Measurements from ENCODE around the gene RGS3.

Gene RGS3

GRCh38 chr9:113522858-113523257, 59.3 kb downstream of the RGS3 start:
- TF ChIP-seq TEAD4 (IDR thresholded peaks at IDR 0.05) (no peak), EGR1 (IDR thresholded peaks at IDR 0.05) (no peak), FOXM1 (IDR thresholded peaks at IDR 0.05; ENCODE audit: borderline replicate concordance, low read depth) (no peak)
- TF ChIP-seq, protein P1, sequence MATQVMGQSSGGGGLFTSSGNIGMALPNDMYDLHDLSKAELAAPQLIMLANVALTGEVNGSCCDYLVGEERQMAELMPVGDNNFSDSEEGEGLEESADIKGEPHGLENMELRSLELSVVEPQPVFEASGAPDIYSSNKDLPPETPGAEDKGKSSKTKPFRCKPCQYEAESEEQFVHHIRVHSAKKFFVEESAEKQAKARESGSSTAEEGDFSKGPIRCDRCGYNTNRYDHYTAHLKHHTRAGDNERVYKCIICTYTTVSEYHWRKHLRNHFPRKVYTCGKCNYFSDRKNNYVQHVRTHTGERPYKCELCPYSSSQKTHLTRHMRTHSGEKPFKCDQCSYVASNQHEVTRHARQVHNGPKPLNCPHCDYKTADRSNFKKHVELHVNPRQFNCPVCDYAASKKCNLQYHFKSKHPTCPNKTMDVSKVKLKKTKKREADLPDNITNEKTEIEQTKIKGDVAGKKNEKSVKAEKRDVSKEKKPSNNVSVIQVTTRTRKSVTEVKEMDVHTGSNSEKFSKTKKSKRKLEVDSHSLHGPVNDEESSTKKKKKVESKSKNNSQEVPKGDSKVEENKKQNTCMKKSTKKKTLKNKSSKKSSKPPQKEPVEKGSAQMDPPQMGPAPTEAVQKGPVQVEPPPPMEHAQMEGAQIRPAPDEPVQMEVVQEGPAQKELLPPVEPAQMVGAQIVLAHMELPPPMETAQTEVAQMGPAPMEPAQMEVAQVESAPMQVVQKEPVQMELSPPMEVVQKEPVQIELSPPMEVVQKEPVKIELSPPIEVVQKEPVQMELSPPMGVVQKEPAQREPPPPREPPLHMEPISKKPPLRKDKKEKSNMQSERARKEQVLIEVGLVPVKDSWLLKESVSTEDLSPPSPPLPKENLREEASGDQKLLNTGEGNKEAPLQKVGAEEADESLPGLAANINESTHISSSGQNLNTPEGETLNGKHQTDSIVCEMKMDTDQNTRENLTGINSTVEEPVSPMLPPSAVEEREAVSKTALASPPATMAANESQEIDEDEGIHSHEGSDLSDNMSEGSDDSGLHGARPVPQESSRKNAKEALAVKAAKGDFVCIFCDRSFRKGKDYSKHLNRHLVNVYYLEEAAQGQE (IDR thresholded peaks at IDR 0.05; ENCODE audit: low read depth), result no peak

- TF ChIP-seq CEBPB (IDR thresholded peaks at IDR 0.05), result no peak
Observed at GRCh38 chr9:113523421-113524141, 60.1 kb downstream of the RGS3 start.

DNA sequence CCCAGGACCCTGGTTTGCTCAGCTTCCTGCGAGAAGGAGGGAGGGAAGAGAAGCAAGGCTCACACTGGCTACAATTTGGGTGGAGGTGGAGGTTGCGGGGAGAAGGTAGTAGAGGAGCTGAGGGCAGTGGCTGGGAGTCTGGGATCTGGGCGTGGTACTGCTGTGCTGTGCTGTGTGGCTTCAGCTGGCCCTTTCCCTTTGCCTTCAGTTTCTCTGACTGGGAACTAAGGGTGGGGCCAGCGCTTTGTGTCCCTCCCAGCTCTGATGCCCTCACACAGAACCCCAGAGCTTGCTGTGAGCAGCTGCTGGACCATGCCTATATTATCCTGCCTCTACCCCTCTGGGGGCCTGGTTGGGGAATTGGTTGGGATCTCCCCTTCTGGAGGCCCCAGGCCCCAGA, 60.9 kb downstream of the RGS3 start:
- no peak for TF ChIP-seq CEBPB (IDR thresholded peaks at IDR 0.05)
- TF ChIP-seq ZBTB7A (IDR thresholded peaks at IDR 0.05; ENCODE audit: low read depth), result no peak
- TF ChIP-seq FOXM1 (IDR thresholded peaks at IDR 0.05; ENCODE audit: borderline replicate concordance, low read depth), result no peak
- TF ChIP-seq, protein P2, sequence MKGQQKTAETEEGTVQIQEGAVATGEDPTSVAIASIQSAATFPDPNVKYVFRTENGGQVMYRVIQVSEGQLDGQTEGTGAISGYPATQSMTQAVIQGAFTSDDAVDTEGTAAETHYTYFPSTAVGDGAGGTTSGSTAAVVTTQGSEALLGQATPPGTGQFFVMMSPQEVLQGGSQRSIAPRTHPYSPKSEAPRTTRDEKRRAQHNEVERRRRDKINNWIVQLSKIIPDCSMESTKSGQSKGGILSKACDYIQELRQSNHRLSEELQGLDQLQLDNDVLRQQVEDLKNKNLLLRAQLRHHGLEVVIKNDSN (IDR thresholded peaks at IDR 0.05), result no peak

- TF ChIP-seq, protein P1 (IDR thresholded peaks at IDR 0.05; ENCODE audit: low read depth), result no peak
- TF ChIP-seq FOXM1 (IDR thresholded peaks at IDR 0.05; ENCODE audit: borderline replicate concordance, low read depth) (no peak), NFIC (IDR thresholded peaks at IDR 0.05) (no peak), EP300 (IDR thresholded peaks at IDR 0.05; ENCODE audit: borderline replicate concordance) (no peak), CREB1 (IDR thresholded peaks at IDR 0.05; ENCODE audit: low read depth) (no peak), YY1 (IDR thresholded peaks at IDR 0.05; ENCODE audit: low read depth) (no peak), MAX (IDR thresholded peaks at IDR 0.05) (no peak), TEAD4 (IDR thresholded peaks at IDR 0.05) (no peak), ZBTB7A (IDR thresholded peaks at IDR 0.05; ENCODE audit: low read depth) (no peak), TAF1 (IDR thresholded peaks at IDR 0.05; ENCODE audit: low read depth) (no peak), EGR1 (IDR thresholded peaks at IDR 0.05) (no peak), RAD21 (IDR thresholded peaks at IDR 0.05; ENCODE audit: low read depth) (no peak)
- TF ChIP-seq, protein P2 (IDR thresholded peaks at IDR 0.05), result no peak
Observed at GRCh38 chr9:113525205-113525604, 61.7 kb downstream of the RGS3 start.

- TF ChIP-seq EP300 (IDR thresholded peaks at IDR 0.05; ENCODE audit: borderline replicate concordance) (no peak), RAD21 (IDR thresholded peaks at IDR 0.05; ENCODE audit: low read depth) (no peak), TEAD4 (IDR thresholded peaks at IDR 0.05) (no peak), NFIC (IDR thresholded peaks at IDR 0.05) (no peak), MAX (IDR thresholded peaks at IDR 0.05) (no peak), FOXM1 (IDR thresholded peaks at IDR 0.05; ENCODE audit: borderline replicate concordance, low read depth) (no peak), TCF12 (IDR thresholded peaks at IDR 0.05; ENCODE audit: low read depth) (no peak), CEBPB (IDR thresholded peaks at IDR 0.05) (no peak), EGR1 (IDR thresholded peaks at IDR 0.05) (no peak)
- TF ChIP-seq, protein P2 (IDR thresholded peaks at IDR 0.05), result no peak
Observed at GRCh38 chr9:113525831-113526230, 62.3 kb downstream of the RGS3 start.

- TF ChIP-seq CEBPB (IDR thresholded peaks at IDR 0.05) (no peak), TCF12 (IDR thresholded peaks at IDR 0.05; ENCODE audit: low read depth) (no peak), RAD21 (IDR thresholded peaks at IDR 0.05; ENCODE audit: low read depth) (no peak), TEAD4 (IDR thresholded peaks at IDR 0.05) (no peak), MAX (IDR thresholded peaks at IDR 0.05) (no peak), CREB1 (IDR thresholded peaks at IDR 0.05; ENCODE audit: low read depth) (no peak), NFIC (IDR thresholded peaks at IDR 0.05) (no peak), ZBTB7A (IDR thresholded peaks at IDR 0.05; ENCODE audit: low read depth) (no peak), TAF1 (IDR thresholded peaks at IDR 0.05; ENCODE audit: low read depth) (no peak), EGR1 (IDR thresholded peaks at IDR 0.05) (no peak), FOXM1 (IDR thresholded peaks at IDR 0.05; ENCODE audit: borderline replicate concordance, low read depth) (no peak), YY1 (IDR thresholded peaks at IDR 0.05; ENCODE audit: low read depth) (no peak), EP300 (IDR thresholded peaks at IDR 0.05; ENCODE audit: borderline replicate concordance) (no peak)
- TF ChIP-seq, protein P2 (IDR thresholded peaks at IDR 0.05), result no peak
- TF ChIP-seq, protein P1 (IDR thresholded peaks at IDR 0.05; ENCODE audit: low read depth), result no peak
Observed at GRCh38 chr9:113526231-113526746, 62.8 kb downstream of the RGS3 start.

Data from Ishikawa (cell line).